Transverse colon (tissue), 4 donors: ENCODE measurements around the gene MCF2. TPM values are rescaled to one million over a fixed set of nuclear protein-coding genes. Genes with fewer than 3 reads are reported as not detected.

Source experiments
- DNase-seq: peaks from one replicate; pipeline ENCODE4 v3.0.0-alpha.2; 2019
- H3K27ac ChIP-seq, 4 donors: fragments of 200-600 bp; sonication (generic); 2 replicates each; pipeline ENCODE4 v1.5.1; 2016 to 2018; ENCODE audit warnings: inconsistent platforms in 4 of 4
- H3K27me3 ChIP-seq: fragments of 200-600 bp; sonication (generic); 2 replicates; pipeline ENCODE4 v1.5.1; 2017; ENCODE audit warnings: inconsistent platforms
- H3K36me3 ChIP-seq, 4 donors: fragments of 200-600 bp; sonication (generic); 2 replicates each; pipeline ENCODE4 v1.5.1; 2017 to 2019; ENCODE audit warnings: inconsistent platforms in 4 of 4
- H3K4me1 ChIP-seq, 4 donors: fragments of 200-600 bp; sonication (generic); 2 replicates each; pipeline ENCODE4 v1.5.1; 2017 to 2020; ENCODE audit warnings: inconsistent platforms in 4 of 4
- H3K4me3 ChIP-seq, 4 donors: fragments of 200-600 bp; sonication (generic); 1 replicate in 1 of 4; 2 replicates in 3 of 4; pipeline versions ENCODE4 v1.5.1 to v1.6.1; 2017 to 2019; ENCODE audit warnings: inconsistent platforms in 4 of 4
- H3K9me3 ChIP-seq, 2 donors: fragments of 200-600 bp; sonication (generic); 2 replicates each; pipeline ENCODE4 v1.5.1; 2017 to 2019; ENCODE audit warnings: inconsistent platforms in 2 of 2
- CTCF ChIP-seq, 5 experiments: fragments of 200-600 bp in 3 of 5; fragments of 450-650 bp in 2 of 5; sonication (generic) in 3 of 5; IDR thresholded peaks; 1 replicate in 2 of 5; 2 replicates in 3 of 5; pipeline ENCODE4 v1.5.1; 2016 to 2017; ENCODE audit warnings: antibody characterized with exemption in 5 of 5, inconsistent platforms in 3 of 5, mild to moderate bottlenecking in 2 of 5, moderate library complexity in 1 of 5
- EP300 ChIP-seq: sonication (generic); formaldehyde crosslinking; IDR thresholded peaks from one replicate; pipeline ENCODE4 v1.6.1; 2017; ENCODE audit warnings: antibody characterized with exemption, low read depth
- POLR2A ChIP-seq: fragments of 450-650 bp; IDR thresholded peaks from one replicate; pipeline ENCODE4 v1.6.1; 2016; ENCODE audit warnings: antibody characterized with exemption, mild to moderate bottlenecking, moderate library complexity
- POLR2AphosphoS5 ChIP-seq, 3 donors: sonication (generic); formaldehyde crosslinking; IDR thresholded peaks; one replicate each; pipeline ENCODE4 v1.6.1; 2016; ENCODE audit warnings: antibody characterized with exemption in 3 of 3
- WGBS, 2 donors: methylation state at CpG; one replicate each; pipeline ENCODE4 v1.1.5; 2018; ENCODE audit warnings: low coverage in 1 of 2; 5-methylcytosine and 5-hydroxymethylcytosine counted together
- in situ Hi-C, 4 donors: fragments of 200-750 bp; cut with MboI; loops; one replicate each; pipeline versions ENCODE4 v1.15.0 to v1.15.1; 2017; ENCODE audit warnings: low sequenced_read_pairs in 3 of 4, low pct_ligation_motif_present in 1 of 4, low pct_unique_long_range_greater_than_20kb in 1 of 4
- intact Hi-C: fragments of 100-400 bp; cut with DNase I; formaldehyde crosslinking; loops from one replicate; pipeline ENCODE4 v1.15.1; 2023; ENCODE audit warnings: low total_unique reads
- total RNA-seq, 4 donors: library from RNA; depleted of rRNA; stranded (reverse); fragments of >200 nt; gene quantifications; one replicate each; pipeline ENCODE4 v1.1.0, GENCODE V29; 2016

Gene MCF2
- total RNA-seq, 4 donors from 2014 or later, result not detected

GRCh38 chrX:139566981-139567380 is 141.0 kb downstream of the MCF2 start:
- Histone ChIP-seq H3K4me1 (no peaks in the 10 kb centered on the region), H3K4me3 (no peak overlapping the region), H3K9me3 (no peaks in the 10 kb centered on the region), H3K36me3 (no peaks in the 10 kb centered on the region), H3K27ac (no peak overlapping the region), H3K27me3 (no peaks in the 10 kb centered on the region)
- in situ Hi-C loops (loop anchor here in 3 of 4 donors (25.0 kb wide), 2 partner anchors 430 to 805 kb away; no protein-coding TSS in a partner anchor), intact Hi-C loops (no loop called here)
- TF ChIP-seq POLR2AphosphoS5 (IDR thresholded peaks at IDR 0.05) (no peak), POLR2A (no peak), EP300 (no peak), CTCF (IDR thresholded peaks at IDR 0.05) (no peak)
- WGBS, 2 donors, result 67% methylated on average over 1 of the region's 1 CpG; no CpG with 5 or more reads in 1 of the 2 donors
- no peak for DNase-seq

GRCh38 chrX:139563251-139563650 is 144.7 kb downstream of the MCF2 start:
- 74% methylated on average over 5 of the region's 5 CpGs; no CpG with 5 or more reads in 1 of the 2 donors for WGBS, 2 donors
- TF ChIP-seq EP300 (no peak), POLR2A (no peak), POLR2AphosphoS5 (IDR thresholded peaks at IDR 0.05) (no peak), CTCF (IDR thresholded peaks at IDR 0.05) (no peak)
- Histone ChIP-seq H3K36me3 (no peaks in the 10 kb centered on the region), H3K4me1 (no peaks in the 10 kb centered on the region), H3K27me3 (no peaks in the 10 kb centered on the region), H3K4me3 (no peak overlapping the region), H3K27ac (no peak overlapping the region), H3K9me3 (no peaks in the 10 kb centered on the region)
- in situ Hi-C loops (loop anchor here in 3 of 4 donors (25.0 kb wide), 2 partner anchors 426 to 801 kb away; no protein-coding TSS in a partner anchor), intact Hi-C loops (no loop called here)
- DNase-seq, result no peak

- H3K4me3 ChIP-seq, result no peak overlapping the region
- TF ChIP-seq CTCF (IDR thresholded peaks at IDR 0.05), result no peak
- TF ChIP-seq EP300, result no peak
- TF ChIP-seq POLR2A, result no peak
- TF ChIP-seq POLR2AphosphoS5 (IDR thresholded peaks at IDR 0.05), result no peak
- no peak for DNase-seq
- no peaks in the 10 kb centered on the region for H3K4me1 ChIP-seq
- intact Hi-C loops (no loop called here), in situ Hi-C loops (loop anchor here in 3 of 4 donors (25.0 kb wide), 2 partner anchors 423 to 798 kb away; no protein-coding TSS in a partner anchor)
- H3K27ac ChIP-seq, result no peak overlapping the region
- H3K27me3 ChIP-seq, result no peaks in the 10 kb centered on the region
- no peaks in the 10 kb centered on the region for H3K9me3 ChIP-seq
- H3K36me3 ChIP-seq, result no peaks in the 10 kb centered on the region
Observed at GRCh38 chrX:139560221-139560620, 147.7 kb downstream of the MCF2 start.

- in situ Hi-C loops (loop anchor here in 3 of 4 donors (25.0 kb wide), 2 partner anchors 422 to 797 kb away; no protein-coding TSS in a partner anchor), intact Hi-C loops (no loop called here)
- H3K36me3 ChIP-seq, result no peaks in the 10 kb centered on the region
- peak; percentile 22 to 37 (median 33) for TF ChIP-seq CTCF (IDR thresholded peaks at IDR 0.05)
- TF ChIP-seq POLR2AphosphoS5 (IDR thresholded peaks at IDR 0.05), result no peak
- H3K4me1 ChIP-seq, result no peaks in the 10 kb centered on the region
- 30% methylated on average over 9 of the region's 9 CpGs; no CpG with 5 or more reads in 1 of the 2 donors for WGBS, 2 donors
- H3K27me3 ChIP-seq, result no peaks in the 10 kb centered on the region
- H3K4me3 ChIP-seq, result no peak overlapping the region
- peak; percentile 10 for DNase-seq
- no peaks in the 10 kb centered on the region for H3K9me3 ChIP-seq
- no peak overlapping the region for H3K27ac ChIP-seq
Observed at GRCh38 chrX:139559383-139560042, 148.5 kb downstream of the MCF2 start.
